Right cardiac atrium (tissue), 5 donors: ENCODE measurements around the gene FMN2. TPM values are rescaled to one million over a fixed set of nuclear protein-coding genes. Genes with fewer than 3 reads are reported as not detected.

Source experiments
- ATAC-seq, 2 donors: fragments of 200-7000 bp; cut with Tn5 transposase; one replicate each; pipeline versions ENCODE4 v1.8.0 to v1.9.1; 2020; ENCODE audit warnings: moderate library complexity in 2 of 2, mild to moderate bottlenecking in 1 of 2
- DNase-seq, 3 donors: peaks; one replicate each; pipeline ENCODE4 v3.0.0-alpha.2; 2020
- H3K27ac ChIP-seq: one replicate; pipeline ENCODE4 v1.5.1; 2013; ENCODE audit warnings: mild to moderate bottlenecking, low read length, control low read depth, moderate library complexity
- H3K27me3 ChIP-seq: one replicate; pipeline ENCODE4 v1.6.1; 2013; ENCODE audit not compliant: control insufficient read depth, insufficient read depth
- H3K4me1 ChIP-seq: one replicate; pipeline ENCODE4 v1.6.1; 2013; ENCODE audit warnings: low read length; ENCODE audit not compliant: control insufficient read depth, insufficient read depth
- H3K4me3 ChIP-seq: one replicate; pipeline ENCODE4 v1.5.1; 2013; ENCODE audit warnings: low read length, control low read depth
- H3K9me3 ChIP-seq: one replicate; pipeline ENCODE4 v1.6.1; 2013; ENCODE audit warnings: low read length; ENCODE audit not compliant: control insufficient read depth
- WGBS: extraction: QIAGEN DNeasy Blood & Tissue Kit; methylation state at CpG from one replicate; pipeline ENCODE4 v1.1.7; 2013; 5-methylcytosine and 5-hydroxymethylcytosine counted together
- intact Hi-C, 4 donors: fragments of 100-400 bp; cut with DNase I; formaldehyde crosslinking; loops; one replicate each; pipeline versions ENCODE4 v1.11.0 to v1.14.0; 2022 to 2023
- long read RNA-seq, 4 donors: library from polyadenylated mRNA; unstranded; transcript quantifications; one replicate each; pipeline ENCODE4 v2.0.0, GENCODE V29; 2020 to 2021
- polyA plus RNA-seq: library from polyadenylated mRNA; stranded (reverse); fragments of 200-250 nt; gene quantifications from one replicate; pipeline ENCODE4 v1.2.3, GENCODE V29; 2013
- total RNA-seq, 4 donors: library from RNA; stranded (reverse); fragmentation: NEBNext Ultra II Directional; extraction: Animal tissue kit (Norgen Biotek cat#: 25700); gene quantifications; one replicate each; pipeline ENCODE4 v1.2.1, GENCODE V29; 2021
- donor health status: healthy with polysubstance abuse.
- donor health status: DM: no; HTN: yes; CAD: no.
- donor health status: DM: no; HTN: no; CAD: no.
- donor health status: DM: no; HTN: yes; CAD: no; lungs with severe emphysema.
- donor health status: DM: yes; HTN: yes; CAD: no.

FMN2 gene
- total RNA-seq (under 1 TPM in 2 of 4 donors, not detected in 2; 0.09 to 0.21 TPM), polyA plus RNA-seq (0.16 TPM)
- long read RNA-seq, donor 1 = 0 reads
- long read RNA-seq, donor 2 = 0 reads
- long read RNA-seq, donor 3 = 0 reads
- long read RNA-seq, donor 4 = 0 reads

GRCh38 chr1:240091614-240092300 lies at the start of gene FMN2:
Gene FMN2, plus strand, starts transcription at chr1:240091883. Its CDS starts 227 bp downstream, at chr1:240092110.
- ATAC-seq = peak; percentile 56 to 70
- peak in 2 of 3 donors; percentile 58 to 74 for DNase-seq
- Histone ChIP-seq H3K4me1 (no peaks in the 10 kb centered on the region), H3K9me3 (no peaks in the 10 kb centered on the region), H3K27ac (no peak within 1 kb of the TSS), H3K4me3 (peak within 1 kb of the TSS; percentile 43), H3K27me3 (peaks cover 5% of the 10 kb centered on the region)
- 1% methylated on average over 78 of the region's 78 CpGs for WGBS
- intact Hi-C loops = no loop called here

- Histone ChIP-seq H3K27me3 (no peaks in the 10 kb centered on the region), H3K27ac (no peak overlapping the region), H3K4me3 (no peak overlapping the region), H3K4me1 (no peaks in the 10 kb centered on the region), H3K9me3 (no peaks in the 10 kb centered on the region)
- 70% methylated on average over 6 of the region's 6 CpGs for WGBS
- DNase-seq = no peak
- intact Hi-C loops = no loop called here
- ATAC-seq = no peak
Observed at GRCh38 chr1:240044620-240045019, 47.1 kb upstream of the FMN2 start.

DNA sequence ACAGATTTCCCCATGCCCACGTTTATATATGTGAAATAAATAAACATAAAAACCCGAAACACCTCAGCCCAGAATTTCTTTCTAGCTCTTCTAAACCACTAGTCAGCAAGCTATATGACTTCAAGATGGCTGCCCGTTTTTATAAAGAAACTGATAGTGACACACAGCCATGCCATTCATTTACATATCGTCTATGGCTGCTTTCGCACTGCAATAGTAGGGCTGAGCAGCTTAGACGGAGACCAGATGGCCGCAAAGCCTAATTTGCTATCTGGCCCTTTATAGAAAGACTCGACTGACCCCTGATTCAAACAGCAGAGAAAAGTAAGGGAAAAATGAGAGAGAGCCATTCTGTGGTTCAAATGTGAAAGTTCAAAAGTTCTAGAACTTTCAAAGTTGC lies 45.7 kb upstream of the FMN2 start:
- no peak for ATAC-seq
- H3K4me3 ChIP-seq = no peak overlapping the region
- intact Hi-C loops = no loop called here
- H3K27ac ChIP-seq = no peak overlapping the region
- no peaks in the 10 kb centered on the region for H3K9me3 ChIP-seq
- no peaks in the 10 kb centered on the region for H3K27me3 ChIP-seq
- no peaks in the 10 kb centered on the region for H3K4me1 ChIP-seq
- DNase-seq = no peak
- WGBS = 81% methylated on average over 8 of the region's 8 CpGs

DNA sequence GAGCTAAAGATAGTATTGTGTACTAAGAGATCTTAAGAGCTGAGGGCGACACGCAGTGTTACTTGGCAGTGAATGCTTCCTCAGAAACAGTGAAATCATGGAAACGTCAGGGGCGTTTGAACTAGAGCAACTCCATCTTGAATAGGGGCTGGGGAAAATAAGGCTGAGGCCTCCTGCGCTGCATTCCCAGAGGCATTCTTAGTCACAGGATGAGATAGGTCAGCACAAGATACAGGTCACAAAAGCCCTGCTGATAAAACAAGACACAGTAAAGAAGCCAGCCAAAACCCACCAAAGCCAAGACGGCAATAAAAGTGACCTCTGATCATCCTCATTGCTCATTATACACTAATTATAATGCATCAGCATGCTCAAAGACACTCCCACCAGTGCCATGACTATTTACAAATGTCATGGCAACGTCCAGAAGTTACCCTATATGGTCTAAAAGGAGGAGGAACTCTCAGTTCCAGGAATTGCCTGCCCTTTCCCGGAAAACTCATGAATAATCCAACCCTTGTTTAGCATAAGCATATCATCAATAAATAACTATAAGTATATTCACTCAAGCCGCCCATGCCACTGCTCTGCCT lies 37.5 kb upstream of the FMN2 start:
- WGBS = 57% methylated on average over 9 of the region's 9 CpGs
- Histone ChIP-seq H3K27me3 (no peaks in the 10 kb centered on the region), H3K9me3 (no peaks in the 10 kb centered on the region), H3K27ac (no peak overlapping the region), H3K4me3 (no peak overlapping the region), H3K4me1 (no peaks in the 10 kb centered on the region)
- ATAC-seq (peak in 1 of 2 donors; percentile 83), DNase-seq (no peak)
- intact Hi-C loops = no loop called here

DNA sequence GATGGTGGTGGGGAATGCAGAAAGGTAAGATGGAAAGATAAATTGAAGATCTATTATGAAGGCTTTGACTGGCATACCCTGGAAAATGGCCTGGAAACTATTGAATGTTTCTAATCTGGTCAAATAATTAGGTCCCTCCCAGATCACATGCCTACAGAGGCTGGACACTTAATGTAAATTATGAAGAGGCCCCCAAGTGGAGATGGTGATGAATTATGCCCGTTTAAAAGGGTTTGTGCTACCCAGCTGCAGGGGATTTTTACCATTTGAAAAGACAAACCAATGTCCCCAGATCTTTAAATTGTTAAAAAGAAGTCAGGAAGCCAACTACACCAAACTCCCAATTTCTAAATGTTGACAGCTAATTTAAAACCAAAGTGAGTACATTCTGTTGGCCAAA lies 35.7 kb upstream of the FMN2 start:
- WGBS = 42% methylated on average over 1 of the region's 1 CpG
- Histone ChIP-seq H3K9me3 (no peaks in the 10 kb centered on the region), H3K27me3 (no peaks in the 10 kb centered on the region), H3K27ac (no peak overlapping the region), H3K4me1 (no peaks in the 10 kb centered on the region), H3K4me3 (no peak overlapping the region)
- intact Hi-C loops = no loop called here
- no peak for ATAC-seq
- no peak for DNase-seq

GRCh38 chr1:240056350-240056749 lies 35.3 kb upstream of the FMN2 start:
- intact Hi-C loops = no loop called here
- DNase-seq (no peak), ATAC-seq (no peak)
- 36% methylated on average over 3 of the region's 3 CpGs for WGBS
- Histone ChIP-seq H3K4me1 (no peaks in the 10 kb centered on the region), H3K4me3 (no peak overlapping the region), H3K27ac (no peak overlapping the region), H3K9me3 (no peaks in the 10 kb centered on the region), H3K27me3 (no peaks in the 10 kb centered on the region)

DNA sequence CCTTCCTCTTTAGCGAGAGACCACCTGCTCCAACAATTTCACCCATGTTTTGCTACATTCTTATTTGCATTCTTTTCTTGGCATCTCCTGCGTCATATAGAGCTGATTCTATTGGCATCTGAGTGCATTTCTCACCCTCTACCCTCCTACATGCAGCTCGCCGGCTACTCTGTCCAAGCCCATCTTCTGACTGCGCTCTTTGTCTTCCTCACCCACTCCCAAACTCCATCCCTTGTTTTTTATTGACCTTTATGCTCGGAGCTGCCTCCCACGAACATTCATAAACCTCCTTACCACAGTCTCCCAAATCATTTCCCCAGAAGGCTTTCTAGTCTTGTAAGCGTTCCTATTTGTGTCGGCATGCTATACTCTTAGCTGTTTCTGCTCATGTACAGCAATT lies 33.6 kb upstream of the FMN2 start:
- Histone ChIP-seq H3K4me3 (no peak overlapping the region), H3K9me3 (no peaks in the 10 kb centered on the region), H3K27me3 (no peaks in the 10 kb centered on the region), H3K27ac (no peak overlapping the region), H3K4me1 (no peaks in the 10 kb centered on the region)
- intact Hi-C loops = no loop called here
- ATAC-seq (no peak), DNase-seq (no peak)
- 76% methylated on average over 9 of the region's 9 CpGs for WGBS

GRCh38 chr1:240068961-240069360 lies 22.7 kb upstream of the FMN2 start:
- Histone ChIP-seq H3K4me3 (no peak overlapping the region), H3K9me3 (no peaks in the 10 kb centered on the region), H3K27me3 (no peaks in the 10 kb centered on the region), H3K4me1 (no peaks in the 10 kb centered on the region), H3K27ac (no peak overlapping the region)
- no peak for ATAC-seq
- intact Hi-C loops = no loop called here
- DNase-seq = no peak
- 89% methylated on average over 7 of the region's 7 CpGs for WGBS

GRCh38 chr1:240070188-240070587 lies 21.5 kb upstream of the FMN2 start:
- H3K4me3 ChIP-seq = no peak overlapping the region
- H3K4me1 ChIP-seq = no peaks in the 10 kb centered on the region
- H3K27me3 ChIP-seq = no peaks in the 10 kb centered on the region
- no peak for DNase-seq
- no peaks in the 10 kb centered on the region for H3K9me3 ChIP-seq
- intact Hi-C loops = no loop called here
- peak; percentile 59 to 93 for ATAC-seq
- H3K27ac ChIP-seq = no peak overlapping the region

- no peaks in the 10 kb centered on the region for H3K4me1 ChIP-seq
- no peaks in the 10 kb centered on the region for H3K9me3 ChIP-seq
- DNase-seq = no peak
- intact Hi-C loops = no loop called here
- WGBS = 36% methylated on average over 3 of the region's 3 CpGs
- H3K27me3 ChIP-seq = no peaks in the 10 kb centered on the region
- no peak overlapping the region for H3K4me3 ChIP-seq
- no peak overlapping the region for H3K27ac ChIP-seq
- ATAC-seq = no peak
Observed at GRCh38 chr1:240073097-240073496, 18.6 kb upstream of the FMN2 start.

DNA sequence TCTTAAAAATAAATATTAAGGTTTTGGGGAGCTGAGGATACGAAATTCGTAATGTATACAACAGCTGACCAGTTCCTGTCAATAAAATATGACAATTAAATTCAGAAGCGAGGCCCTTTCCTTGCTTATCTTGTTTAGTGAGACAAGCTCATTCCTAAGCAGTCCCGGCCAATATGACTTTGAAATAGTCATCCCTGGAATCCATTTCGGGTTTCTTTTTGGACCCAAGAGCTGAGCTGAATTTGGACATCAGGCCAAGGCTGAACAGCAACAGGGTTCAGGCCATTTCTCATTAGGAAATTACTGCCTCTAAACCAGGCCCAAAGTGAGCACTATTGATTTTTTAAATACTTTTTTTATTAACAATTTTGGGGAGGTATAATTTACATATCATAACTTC lies 17.3 kb upstream of the FMN2 start:
- H3K27me3 ChIP-seq = no peaks in the 10 kb centered on the region
- H3K9me3 ChIP-seq = no peaks in the 10 kb centered on the region
- DNase-seq (no peak), ATAC-seq (peak in 1 of 2 donors; percentile 26)
- intact Hi-C loops = no loop called here
- H3K4me1 ChIP-seq = no peaks in the 10 kb centered on the region
- H3K4me3 ChIP-seq = no peak overlapping the region
- 54% methylated on average over 5 of the region's 5 CpGs for WGBS
- no peak overlapping the region for H3K27ac ChIP-seq
